PC-9 (cell line): Measurements from ENCODE around the gene LGALS9. TPM values are rescaled to one million over a fixed set of nuclear protein-coding genes. Genes with fewer than 3 reads are reported as not detected.

Experiments used
- BruUV-seq: library from RNA; stranded (reverse); fragments of 400-500 nt; replicated peaks from 2 replicates; lab custom pipeline; 2021; lab: Mats Ljungman, UMichigan
- CTCF ChIA-PET: fragments of 300-600 bp; sonication (Branson Sonifier 250); formaldehyde crosslinking; loops from one replicate; lab custom pipeline; 2022; ENCODE audit warnings: antibody characterized with exemption; lab: Charles Lee
- POLR2A ChIA-PET: fragments of 300-600 bp; sonication (Branson Sonifier 250); formaldehyde crosslinking; loops from one replicate; lab custom pipeline; 2022; ENCODE audit warnings: antibody characterized with exemption; ENCODE audit not compliant: unreplicated experiment; lab: Charles Lee
- DNase-seq, 2 experiments: peaks; one replicate each; pipeline versions ENCODE4 v3.0.0 to v3.0.0-alpha.2; 2015 to 2022; ENCODE audit warnings: mixed read lengths in 1 of 2
- H2AFZ ChIP-seq: fragments of 200-600 bp; sonication (generic); 2 replicates; pipeline ENCODE4 v1.8.1; 2017; ENCODE audit warnings: antibody characterized with exemption
- H3F3A ChIP-seq: fragments of 200-600 bp; sonication (generic); 2 replicates; pipeline ENCODE4 v1.8.1; 2017; ENCODE audit warnings: antibody characterized with exemption, mild to moderate bottlenecking, low read depth; ENCODE audit not compliant: insufficient read depth
- H3K27ac ChIP-seq: fragments of 200-600 bp; sonication (generic); 2 replicates; pipeline ENCODE4 v1.6.1; 2016; ENCODE audit warnings: mixed run types
- H3K27me3 ChIP-seq: fragments of 200-600 bp; sonication (generic); 2 replicates; pipeline ENCODE4 v1.6.1; 2016; ENCODE audit warnings: low read depth, mixed run types; ENCODE audit not compliant: insufficient read depth
- H3K36me3 ChIP-seq: fragments of 200-600 bp; sonication (generic); 2 replicates; pipeline ENCODE4 v1.6.1; 2016; ENCODE audit warnings: low read depth, mixed run types
- H3K4me1 ChIP-seq: fragments of 200-600 bp; sonication (generic); replicated peaks from 2 replicates; pipeline ENCODE4 v1.6.1; 2016; ENCODE audit warnings: mixed run types; ENCODE audit not compliant: insufficient read depth
- H3K4me2 ChIP-seq: fragments of 200-600 bp; sonication (generic); 2 replicates; pipeline ENCODE4 v1.6.1; 2017; ENCODE audit warnings: mixed run types
- H3K4me3 ChIP-seq: fragments of 200-600 bp; sonication (generic); 2 replicates; pipeline ENCODE4 v1.6.1; 2016; ENCODE audit warnings: mixed run types
- H3K79me2 ChIP-seq: fragments of 200-600 bp; sonication (generic); 2 replicates; pipeline ENCODE4 v1.6.1; 2017; ENCODE audit warnings: low read depth, mixed run types
- H3K9me2 ChIP-seq: fragments of 200-600 bp; sonication (generic); 2 replicates; pipeline ENCODE4 v1.8.1; 2017; ENCODE audit warnings: mild to moderate bottlenecking; ENCODE audit not compliant: insufficient read depth
- H3K9me3 ChIP-seq: fragments of 200-600 bp; sonication (generic); 2 replicates; pipeline ENCODE4 v1.8.1; 2016; ENCODE audit warnings: low read depth; ENCODE audit not compliant: insufficient read depth
- H4K20me1 ChIP-seq: fragments of 200-600 bp; sonication (generic); 2 replicates; pipeline ENCODE4 v1.8.1; 2017; ENCODE audit not compliant: insufficient read depth
- EZH2 ChIP-seq: fragments of 200-600 bp; sonication (generic); IDR thresholded peaks from 2 replicates; pipeline ENCODE4 v1.8.0; 2017; ENCODE audit warnings: antibody characterized with exemption, low read depth
- intact Hi-C: fragments of 100-400 bp; cut with micrococcal nuclease; formaldehyde crosslinking; loops from one replicate; pipeline ENCODE4 v1.10.0; 2022; ENCODE audit not compliant: unreplicated experiment
- total RNA-seq: library from RNA; stranded (reverse); gene quantifications from 2 replicates; pipeline ENCODE4 v1.2.3, GENCODE V29; 2021
- TF ChIP-seq, protein P1 (sequence below): fragments of 200-600 bp; sonication (generic); conservative IDR thresholded peaks from 2 replicates; pipeline ENCODE4 v1.6.1; 2017; ENCODE audit warnings: mixed run types, antibody characterized with exemption, mild to moderate bottlenecking, moderate library complexity

The LGALS9 gene
- total RNA-seq, 1 experiment from 2014 or later: 14.5 TPM

DNA sequence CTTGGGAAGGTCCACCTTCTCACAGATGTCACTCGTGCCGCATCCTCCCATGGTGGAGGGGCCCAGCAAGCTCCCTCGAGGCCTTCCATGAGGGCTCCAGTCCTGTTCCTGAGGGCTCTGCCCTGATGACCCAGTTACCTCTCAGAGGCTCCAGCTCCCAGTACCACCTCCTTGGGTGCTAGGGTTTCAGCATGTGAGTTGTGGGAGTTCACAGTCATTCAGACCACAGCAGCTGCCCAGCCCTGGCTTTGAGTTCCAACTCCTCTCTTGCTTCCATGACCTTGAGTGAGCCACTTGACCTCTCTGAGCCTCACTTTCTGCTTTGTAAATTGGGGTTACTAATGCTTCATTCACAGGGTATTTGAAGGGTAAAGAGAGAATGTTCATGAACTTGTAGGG is 37.1 kb upstream of the LGALS9 start:
- POLR2A ChIA-PET: interaction anchor here (0.6 kb wide), 1 partner anchor 240 kb away, joined by 5 read pairs; no protein-coding TSS in a partner anchor
- DNase-seq: no peak
- no peaks in the 10 kb centered on the region for H3F3A ChIP-seq
- H3K36me3 ChIP-seq: no peaks in the 10 kb centered on the region
- H3K4me2 ChIP-seq: no peak overlapping the region
- CTCF ChIA-PET: interaction anchor here (0.7 kb wide), 1 partner anchor 16 kb away, joined by 3 read pairs; no protein-coding TSS in a partner anchor
- TF ChIP-seq, protein P1, sequence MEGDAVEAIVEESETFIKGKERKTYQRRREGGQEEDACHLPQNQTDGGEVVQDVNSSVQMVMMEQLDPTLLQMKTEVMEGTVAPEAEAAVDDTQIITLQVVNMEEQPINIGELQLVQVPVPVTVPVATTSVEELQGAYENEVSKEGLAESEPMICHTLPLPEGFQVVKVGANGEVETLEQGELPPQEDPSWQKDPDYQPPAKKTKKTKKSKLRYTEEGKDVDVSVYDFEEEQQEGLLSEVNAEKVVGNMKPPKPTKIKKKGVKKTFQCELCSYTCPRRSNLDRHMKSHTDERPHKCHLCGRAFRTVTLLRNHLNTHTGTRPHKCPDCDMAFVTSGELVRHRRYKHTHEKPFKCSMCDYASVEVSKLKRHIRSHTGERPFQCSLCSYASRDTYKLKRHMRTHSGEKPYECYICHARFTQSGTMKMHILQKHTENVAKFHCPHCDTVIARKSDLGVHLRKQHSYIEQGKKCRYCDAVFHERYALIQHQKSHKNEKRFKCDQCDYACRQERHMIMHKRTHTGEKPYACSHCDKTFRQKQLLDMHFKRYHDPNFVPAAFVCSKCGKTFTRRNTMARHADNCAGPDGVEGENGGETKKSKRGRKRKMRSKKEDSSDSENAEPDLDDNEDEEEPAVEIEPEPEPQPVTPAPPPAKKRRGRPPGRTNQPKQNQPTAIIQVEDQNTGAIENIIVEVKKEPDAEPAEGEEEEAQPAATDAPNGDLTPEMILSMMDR: no peak
- TF ChIP-seq EZH2: no peak
- H3K9me3 ChIP-seq: no peaks in the 10 kb centered on the region
- H3K4me1 ChIP-seq: no peaks in the 10 kb centered on the region
- BruUV-seq: no TSS peak
- no peak overlapping the region for H2AFZ ChIP-seq
- no peak overlapping the region for H3K4me3 ChIP-seq
- intact Hi-C loops: no loop called here
- H3K27me3 ChIP-seq: no peaks in the 10 kb centered on the region
- H3K79me2 ChIP-seq: no peaks in the 10 kb centered on the region
- H3K27ac ChIP-seq: no peak overlapping the region
- H4K20me1 ChIP-seq: no peaks in the 10 kb centered on the region
- no peaks in the 10 kb centered on the region for H3K9me2 ChIP-seq

DNA sequence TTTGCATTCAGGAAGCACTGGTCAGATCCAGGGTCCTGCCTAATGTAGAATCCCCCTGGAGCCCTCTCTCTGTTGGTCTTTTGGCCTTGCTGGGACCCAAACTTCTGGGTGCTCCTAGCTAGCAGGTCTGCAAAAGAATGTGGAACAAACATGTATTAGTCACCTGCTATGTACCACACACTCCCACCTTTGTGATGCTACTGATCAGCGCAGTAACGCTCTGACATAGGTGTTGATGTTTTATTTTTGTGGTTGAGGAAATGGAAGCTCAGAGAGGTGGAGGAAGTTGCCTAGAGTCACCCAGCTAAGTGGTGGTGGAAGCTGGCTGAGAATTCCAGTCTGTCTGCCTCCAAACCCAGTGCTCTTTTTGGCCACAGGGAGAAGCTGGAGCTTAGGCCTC is 35.8 kb upstream of the LGALS9 start:
- Histone ChIP-seq H3K9me2 (no peaks in the 10 kb centered on the region), H2AFZ (no peak overlapping the region), H3K27me3 (no peaks in the 10 kb centered on the region), H3K4me2 (no peak overlapping the region), H3K4me3 (no peak overlapping the region), H3K9me3 (no peaks in the 10 kb centered on the region), H4K20me1 (no peaks in the 10 kb centered on the region), H3K27ac (no peak overlapping the region), H3K79me2 (no peaks in the 10 kb centered on the region), H3K4me1 (no peaks in the 10 kb centered on the region), H3K36me3 (no peaks in the 10 kb centered on the region), H3F3A (no peaks in the 10 kb centered on the region)
- ChIA-PET POLR2A (no interaction called here), CTCF (no interaction called here)
- intact Hi-C loops: no loop called here
- TF ChIP-seq EZH2: no peak
- TF ChIP-seq, protein P1: no peak
- no TSS peak for BruUV-seq
- no peak for DNase-seq

DNA sequence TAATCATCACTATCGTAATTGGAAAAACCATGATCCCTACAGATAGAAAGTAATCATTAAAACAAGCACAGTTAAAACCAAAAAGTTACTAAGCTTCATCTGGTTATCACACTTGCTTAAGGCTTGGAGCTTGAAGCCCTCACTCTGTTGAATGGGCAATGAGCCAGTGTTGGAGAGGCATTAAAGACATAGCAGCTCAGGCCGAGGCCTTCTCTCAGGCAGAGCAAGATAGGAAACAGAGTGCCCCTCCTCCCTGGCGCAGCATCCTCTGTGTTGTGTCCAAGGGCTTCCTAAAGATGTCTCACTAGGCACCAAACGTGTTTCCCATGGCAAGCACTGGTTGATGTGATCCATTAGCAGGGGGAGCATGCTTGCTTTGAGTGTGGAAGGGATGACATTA is 34.9 kb upstream of the LGALS9 start:
- Histone ChIP-seq H2AFZ (no peak overlapping the region), H3F3A (no peaks in the 10 kb centered on the region), H3K36me3 (no peaks in the 10 kb centered on the region), H3K9me3 (no peaks in the 10 kb centered on the region), H3K4me1 (no peaks in the 10 kb centered on the region), H3K4me2 (no peak overlapping the region), H3K27ac (no peak overlapping the region), H3K9me2 (no peaks in the 10 kb centered on the region), H4K20me1 (no peaks in the 10 kb centered on the region), H3K79me2 (no peaks in the 10 kb centered on the region), H3K27me3 (no peaks in the 10 kb centered on the region), H3K4me3 (no peak overlapping the region)
- intact Hi-C loops: no loop called here
- no peak for DNase-seq
- POLR2A ChIA-PET: no interaction called here
- CTCF ChIA-PET: interaction anchor here (0.5 to 0.6 kb wide), 2 partner anchors 242 to 355 kb away, joined by 3 read pairs; no protein-coding TSS in a partner anchor
- no TSS peak for BruUV-seq
- TF ChIP-seq, protein P1: no peak
- TF ChIP-seq EZH2: no peak
